Skeletal muscle tissue (tissue), 4 donors: Measurements from ENCODE around the gene BLOC1S1. TPM values are rescaled to one million over a fixed set of nuclear protein-coding genes. Genes with fewer than 3 reads are reported as not detected.
"Not testable (repeated sequence)": the region's sequence is repeated elsewhere in the genome, so short reads cannot be mapped to it uniquely, and the experiment has no call there.

Source experiments
- H3K27ac ChIP-seq: one replicate; pipeline ENCODE4 v1.7.0; 2013; ENCODE audit warnings: mild to moderate bottlenecking, low read depth, low read length, inconsistent platforms
- H3K27me3 ChIP-seq, 3 donors: one replicate each; pipeline ENCODE4 v1.7.0; 2013; ENCODE audit warnings: low read length in 3 of 3; ENCODE audit not compliant: control insufficient read depth in 3 of 3, insufficient read depth in 3 of 3
- H3K36me3 ChIP-seq, 3 donors: one replicate each; pipeline ENCODE4 v1.7.0; 2013; ENCODE audit warnings: low read length in 3 of 3; ENCODE audit not compliant: control insufficient read depth in 3 of 3, insufficient read depth in 3 of 3
- H3K4me1 ChIP-seq, 3 donors: one replicate each; pipeline ENCODE4 v1.7.0; 2013; ENCODE audit warnings: low read length in 3 of 3, mild to moderate bottlenecking in 3 of 3; ENCODE audit not compliant: control insufficient read depth in 3 of 3, insufficient read depth in 3 of 3
- H3K4me3 ChIP-seq, 3 donors: one replicate each; pipeline ENCODE4 v1.7.0; 2013; ENCODE audit warnings: low read length in 3 of 3
- H3K9ac ChIP-seq, 3 donors: one replicate each; pipeline ENCODE4 v1.7.0; 2013; ENCODE audit warnings: low read length in 3 of 3, mild to moderate bottlenecking in 3 of 3, moderate library complexity in 2 of 3, low read depth in 1 of 3
- H3K9me3 ChIP-seq, 3 donors: one replicate each; pipeline ENCODE4 v1.7.0; 2013; ENCODE audit warnings: low read length in 3 of 3; ENCODE audit not compliant: control insufficient read depth in 3 of 3
- total RNA-seq: library from RNA; depleted of rRNA; stranded (reverse); fragments of >200 nt; gene quantifications from one replicate; pipeline ENCODE4 v1.2.3, GENCODE V29; 2014
- donor health status: Osteomylitis.

BLOC1S1 gene
- total RNA-seq, 1 donor from 2014 or later, result 42.3 TPM

GRCh38 chr12:55746174-55746912, 30.5 kb downstream of the BLOC1S1 start:
- Histone ChIP-seq H3K27me3 (peaks cover 0 to 4% (median 0%) of the 10 kb centered on the region in 3 donors), H3K4me3 (no peak overlapping the region), H3K4me1 (peaks cover 18 to 32% (median 29%) of the 10 kb centered on the region in 3 donors), H3K27ac (no peak overlapping the region), H3K9ac (no peak overlapping the region), H3K36me3 (peaks cover 0 to 10% (median 2%) of the 10 kb centered on the region in 3 donors), H3K9me3 (no peaks in the 10 kb centered on the region)

GRCh38 chr12:55746913-55747231, 31.0 kb downstream of the BLOC1S1 start:
- Histone ChIP-seq H3K4me1 (peaks cover 18 to 32% (median 29%) of the 10 kb centered on the region in 3 donors), H3K27ac (no peak overlapping the region), H3K4me3 (no peak overlapping the region), H3K9me3 (no peaks in the 10 kb centered on the region), H3K9ac (no peak overlapping the region), H3K27me3 (peaks cover 0 to 4% (median 0%) of the 10 kb centered on the region in 3 donors), H3K36me3 (peaks cover 1 to 15% (median 8%) of the 10 kb centered on the region in 3 donors)

GRCh38 chr12:55748230-55748993, 32.6 kb downstream of the BLOC1S1 start:
- H3K9ac ChIP-seq, result no peak overlapping the region
- H3K4me3 ChIP-seq, result no peak overlapping the region
- peaks cover 7 to 29% (median 20%) of the 10 kb centered on the region in 3 donors for H3K36me3 ChIP-seq
- peaks cover 18 to 28% (median 24%) of the 10 kb centered on the region in 3 donors for H3K4me1 ChIP-seq
- H3K27me3 ChIP-seq, result no peaks in the 10 kb centered on the region
- H3K9me3 ChIP-seq, result no peaks in the 10 kb centered on the region
- H3K27ac ChIP-seq, result no peak overlapping the region

- Histone ChIP-seq H3K9me3 (no peaks in the 10 kb centered on the region), H3K36me3 (peaks cover 28 to 73% (median 61%) of the 10 kb centered on the region in 3 donors), H3K27me3 (no peaks in the 10 kb centered on the region), H3K9ac (no peak overlapping the region), H3K4me3 (no peak overlapping the region), H3K4me1 (no peaks in the 10 kb centered on the region), H3K27ac (no peak overlapping the region)
These were observed 39.4 kb downstream of the BLOC1S1 start for GRCh38 chr12:55755246-55755645.

- no peaks in the 10 kb centered on the region for H3K27me3 ChIP-seq
- no peak overlapping the region for H3K4me3 ChIP-seq
- H3K4me1 ChIP-seq, result no peaks in the 10 kb centered on the region
- peaks cover 21 to 61% (median 48%) of the 10 kb centered on the region in 3 donors for H3K36me3 ChIP-seq
- no peak overlapping the region for H3K9ac ChIP-seq
- H3K9me3 ChIP-seq, result no peaks in the 10 kb centered on the region
- H3K27ac ChIP-seq, result no peak overlapping the region
These were observed 41.9 kb downstream of the BLOC1S1 start for GRCh38 chr12:55757701-55758100.

GRCh38 chr12:55758575-55758974, 42.7 kb downstream of the BLOC1S1 start:
- not testable (repeated sequence) for H3K27ac ChIP-seq, H3K4me1 ChIP-seq, H3K4me3 ChIP-seq, H3K27me3 ChIP-seq, H3K9ac ChIP-seq, H3K9me3 ChIP-seq
- H3K36me3 ChIP-seq, result peaks cover 21 to 52% (median 44%) of the 10 kb centered on the region in 3 donors

- Histone ChIP-seq H3K4me3 (no peak overlapping the region), H3K27ac (no peak overlapping the region), H3K27me3 (no peaks in the 10 kb centered on the region), H3K9me3 (no peaks in the 10 kb centered on the region), H3K36me3 (peaks cover 10 to 43% (median 32%) of the 10 kb centered on the region in 3 donors), H3K4me1 (no peaks in the 10 kb centered on the region), H3K9ac (no peak overlapping the region)
These were observed 44.8 kb downstream of the BLOC1S1 start for GRCh38 chr12:55760663-55761062.

GRCh38 chr12:55762646-55763045, 46.8 kb downstream of the BLOC1S1 start:
- Histone ChIP-seq H3K36me3 (peaks cover 8 to 24% (median 23%) of the 10 kb centered on the region in 3 donors), H3K4me1 (no peaks in the 10 kb centered on the region), H3K9me3 (no peaks in the 10 kb centered on the region), H3K27ac (no peak overlapping the region), H3K4me3 (no peak overlapping the region), H3K9ac (no peak overlapping the region), H3K27me3 (no peaks in the 10 kb centered on the region)

- H3K4me3 ChIP-seq, result no peak overlapping the region
- H3K4me1 ChIP-seq, result no peaks in the 10 kb centered on the region
- peaks cover 0 to 12% (median 2%) of the 10 kb centered on the region in 3 donors for H3K36me3 ChIP-seq
- H3K9ac ChIP-seq, result no peak overlapping the region
- no peaks in the 10 kb centered on the region for H3K9me3 ChIP-seq
- no peaks in the 10 kb centered on the region for H3K27me3 ChIP-seq
- no peak overlapping the region for H3K27ac ChIP-seq
These were observed 50.0 kb downstream of the BLOC1S1 start for GRCh38 chr12:55765736-55766290.

- Histone ChIP-seq H3K9me3 (no peaks in the 10 kb centered on the region), H3K4me3 (no peak overlapping the region), H3K36me3 (peaks cover 0 to 14% (median 2%) of the 10 kb centered on the region in 3 donors)
These were observed 51.3 kb downstream of the BLOC1S1 start for GRCh38 chr12:55767156-55767555.

More at GRCh38 chr12:55767156-55767555, 51.3 kb downstream of the BLOC1S1 start:
- H3K27me3 ChIP-seq, result no peaks in the 10 kb centered on the region
- H3K4me1 ChIP-seq, result peaks cover 6 to 10% (median 9%) of the 10 kb centered on the region in 3 donors
- H3K9ac ChIP-seq, result no peak overlapping the region
- no peak overlapping the region for H3K27ac ChIP-seq
